ENCODE data around the gene KLF3.
A peak's percentile ranks its signal among the peaks of the same experiment; 100 is the strongest.
"Not testable (repeated sequence)": the region's sequence is repeated elsewhere in the genome, so short reads cannot be mapped to it uniquely, and the experiment has no call there.

The KLF3 gene

DNA sequence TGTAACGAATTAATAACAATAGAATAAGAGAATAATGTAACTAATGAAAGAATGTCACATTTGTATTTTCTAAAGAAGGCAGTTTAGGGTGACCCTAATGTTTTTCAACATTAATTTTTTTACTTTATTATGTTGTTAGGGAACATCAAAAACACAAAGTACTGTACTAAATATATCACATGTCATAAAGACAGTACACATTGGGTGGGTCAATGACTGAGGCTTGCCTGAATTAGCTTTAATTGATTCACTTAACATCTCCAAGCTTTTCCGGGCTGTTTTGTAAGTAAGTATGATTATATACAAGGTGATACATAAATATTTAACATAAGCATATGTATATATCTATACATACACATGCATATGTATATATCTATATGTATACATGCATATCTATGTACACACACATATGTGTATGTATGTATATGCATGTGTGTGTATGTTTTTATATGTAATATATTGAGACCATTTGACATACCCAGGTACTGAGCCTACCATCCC lies 43.4 kb upstream of the KLF3 start:
- no peak for DNase-seq (ENCODE audit: low read depth)
- TF ChIP-seq, protein P1, sequence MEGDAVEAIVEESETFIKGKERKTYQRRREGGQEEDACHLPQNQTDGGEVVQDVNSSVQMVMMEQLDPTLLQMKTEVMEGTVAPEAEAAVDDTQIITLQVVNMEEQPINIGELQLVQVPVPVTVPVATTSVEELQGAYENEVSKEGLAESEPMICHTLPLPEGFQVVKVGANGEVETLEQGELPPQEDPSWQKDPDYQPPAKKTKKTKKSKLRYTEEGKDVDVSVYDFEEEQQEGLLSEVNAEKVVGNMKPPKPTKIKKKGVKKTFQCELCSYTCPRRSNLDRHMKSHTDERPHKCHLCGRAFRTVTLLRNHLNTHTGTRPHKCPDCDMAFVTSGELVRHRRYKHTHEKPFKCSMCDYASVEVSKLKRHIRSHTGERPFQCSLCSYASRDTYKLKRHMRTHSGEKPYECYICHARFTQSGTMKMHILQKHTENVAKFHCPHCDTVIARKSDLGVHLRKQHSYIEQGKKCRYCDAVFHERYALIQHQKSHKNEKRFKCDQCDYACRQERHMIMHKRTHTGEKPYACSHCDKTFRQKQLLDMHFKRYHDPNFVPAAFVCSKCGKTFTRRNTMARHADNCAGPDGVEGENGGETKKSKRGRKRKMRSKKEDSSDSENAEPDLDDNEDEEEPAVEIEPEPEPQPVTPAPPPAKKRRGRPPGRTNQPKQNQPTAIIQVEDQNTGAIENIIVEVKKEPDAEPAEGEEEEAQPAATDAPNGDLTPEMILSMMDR (IDR thresholded peaks at IDR 0.05; ENCODE audit: low read length, missing control alignments), result no peak
- H3K4me3 ChIP-seq (replicated peaks; ENCODE audit: low read depth, low read length), result no peak overlapping the region

DNA sequence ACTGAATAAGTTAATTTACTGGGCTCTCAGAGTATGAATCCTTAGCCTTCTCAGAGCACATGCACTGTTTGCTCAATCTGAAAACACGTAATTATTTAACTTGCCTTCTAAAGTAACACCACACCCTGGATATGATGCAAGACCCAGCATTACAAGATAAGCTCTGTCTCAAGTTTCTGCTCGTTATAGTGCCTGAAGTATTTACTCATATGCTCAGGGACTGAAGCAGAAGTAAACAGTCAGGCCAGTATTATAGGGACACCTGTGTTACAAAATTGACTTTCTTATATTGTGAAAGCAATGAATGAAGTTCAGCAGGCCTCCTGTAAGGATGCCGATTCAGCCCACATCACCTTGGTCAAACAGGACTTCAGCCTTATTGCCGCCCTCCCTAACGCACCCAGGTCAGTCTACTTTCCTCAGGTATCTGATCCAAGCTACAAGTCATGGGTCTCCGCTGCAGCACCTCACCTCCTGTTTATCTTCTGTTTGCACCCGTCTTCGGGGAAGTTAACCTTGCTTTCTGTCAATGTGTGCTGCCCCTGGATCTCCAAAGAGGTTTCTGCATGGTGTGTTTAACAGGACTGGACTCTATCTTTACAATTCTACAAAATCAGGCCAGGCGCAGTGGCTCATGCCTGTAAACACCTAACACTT lies 42.8 kb upstream of the KLF3 start:
- TF ChIP-seq, protein P1 (IDR thresholded peaks at IDR 0.05; ENCODE audit: low read length, missing control alignments), result no peak
- peak; percentile 83 for DNase-seq (ENCODE audit: low read depth)
- no peak overlapping the region for H3K4me3 ChIP-seq (replicated peaks; ENCODE audit: low read depth, low read length)

DNA sequence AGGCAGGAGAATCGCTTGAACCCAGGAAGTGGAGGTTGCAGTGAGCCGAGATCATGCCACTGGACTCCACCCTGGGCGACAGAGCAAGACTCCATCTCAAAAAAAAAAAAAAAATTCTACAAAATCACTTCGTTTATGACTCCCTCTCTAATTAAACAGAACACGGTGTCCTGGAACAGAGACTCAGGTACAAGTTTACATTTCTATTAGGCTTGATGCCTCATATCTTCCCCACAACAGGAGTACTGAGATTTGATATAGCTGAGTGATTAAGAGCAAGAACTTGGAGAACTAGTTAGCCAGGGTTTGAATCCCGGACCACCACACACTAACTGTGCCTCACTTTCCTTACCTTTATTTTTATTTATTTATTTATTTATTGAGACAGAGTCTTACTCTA lies 42.2 kb upstream of the KLF3 start:
- no peak overlapping the region for H3K4me3 ChIP-seq (replicated peaks; ENCODE audit: low read depth, low read length)
- no peak for DNase-seq (ENCODE audit: low read depth)
- TF ChIP-seq, protein P1 (IDR thresholded peaks at IDR 0.05; ENCODE audit: low read length, missing control alignments), result no peak

DNA sequence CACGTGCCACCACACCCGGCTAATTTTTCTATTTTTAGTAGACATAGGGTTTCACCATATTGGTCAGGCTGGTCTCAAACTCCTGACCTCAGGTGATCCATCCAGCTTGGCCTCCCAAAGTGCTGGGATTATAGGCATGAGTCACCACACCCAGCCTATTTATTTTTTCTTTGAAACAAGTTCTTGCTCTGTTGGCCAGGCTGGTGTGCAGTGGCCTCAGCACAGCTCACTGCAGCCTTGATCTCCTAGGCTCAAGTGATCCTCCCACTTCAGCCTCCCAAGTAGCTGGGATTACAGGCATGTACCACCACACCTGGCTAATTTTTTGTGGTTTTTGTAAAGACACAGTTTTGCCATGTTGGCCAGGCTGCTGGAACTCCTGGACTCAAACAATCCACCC lies 41.7 kb upstream of the KLF3 start:
- DNase-seq (ENCODE audit: low read depth); H3K4me3 ChIP-seq (replicated peaks; ENCODE audit: low read depth, low read length): not testable (repeated sequence)

DNA sequence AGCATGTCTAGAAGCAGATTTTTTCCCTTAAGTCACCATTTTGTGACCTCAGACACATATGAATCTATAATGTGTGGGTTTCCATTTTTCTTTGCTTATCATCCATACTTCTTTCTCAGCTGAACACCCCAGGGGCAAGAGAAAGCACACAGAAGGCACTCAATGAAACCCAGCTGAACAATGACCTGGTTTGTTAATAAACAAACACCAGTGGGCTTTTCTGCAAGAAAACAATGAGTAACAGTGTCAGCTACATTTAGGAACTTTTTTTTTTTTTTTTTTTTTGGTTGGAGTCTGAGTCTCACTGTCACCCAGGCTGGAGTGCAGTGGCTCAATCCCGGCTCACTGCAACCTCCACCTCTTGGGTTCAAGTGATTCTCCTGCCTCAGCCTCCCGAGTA lies 40.7 kb upstream of the KLF3 start:
- H3K4me3 ChIP-seq (replicated peaks; ENCODE audit: low read depth, low read length), result no peak overlapping the region
- TF ChIP-seq, protein P1 (IDR thresholded peaks at IDR 0.05; ENCODE audit: low read length, missing control alignments), result no peak
- DNase-seq (ENCODE audit: low read depth), result no peak

DNA sequence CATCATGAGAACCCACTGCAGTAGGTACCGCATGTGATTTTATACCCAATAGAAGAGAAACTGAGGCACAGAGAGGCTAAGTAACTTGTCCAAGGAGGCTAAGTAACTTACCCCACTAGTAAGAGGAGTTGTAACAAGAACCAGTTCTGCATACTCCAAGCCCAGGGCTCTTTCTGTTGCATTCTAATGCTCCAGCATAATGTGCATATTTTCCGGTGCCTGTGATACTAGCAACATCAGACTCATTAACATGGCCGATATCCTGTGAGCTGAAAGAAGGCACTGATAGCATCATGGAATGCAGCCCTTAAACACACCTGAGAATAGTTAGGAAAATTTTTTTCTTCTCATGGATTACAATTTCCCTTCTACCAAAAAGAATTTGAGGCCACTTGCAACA lies 39.7 kb upstream of the KLF3 start:
- DNase-seq (ENCODE audit: low read depth), result no peak
- TF ChIP-seq, protein P1 (IDR thresholded peaks at IDR 0.05; ENCODE audit: low read length, missing control alignments), result no peak

DNA sequence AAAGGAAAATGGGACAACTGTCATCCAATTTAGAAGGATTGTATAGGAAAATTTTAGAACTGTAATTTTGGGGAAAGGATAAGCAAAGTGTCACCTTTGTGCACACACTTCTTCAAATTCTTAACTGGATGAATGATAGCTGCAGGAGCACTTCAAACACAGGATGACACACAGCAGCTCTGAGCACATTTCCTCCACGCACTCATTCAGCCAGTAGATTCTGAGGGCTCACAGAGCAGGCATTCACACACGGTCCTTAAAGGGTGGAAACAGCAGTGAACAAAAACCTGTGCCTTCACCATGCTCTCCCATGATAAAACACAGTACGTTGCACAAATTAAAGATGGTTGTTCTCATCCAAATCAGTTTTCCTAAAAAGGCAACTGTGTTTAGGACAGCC lies 38.5 kb upstream of the KLF3 start:
- H3K4me3 ChIP-seq (replicated peaks; ENCODE audit: low read depth, low read length), result no peak overlapping the region
- DNase-seq (ENCODE audit: low read depth), result no peak
- TF ChIP-seq, protein P1 (IDR thresholded peaks at IDR 0.05; ENCODE audit: low read length, missing control alignments), result no peak

More for the DNA sequence above, 39.7 kb upstream of the KLF3 start:
- no peak overlapping the region for H3K4me3 ChIP-seq (replicated peaks; ENCODE audit: low read depth, low read length)

DNA sequence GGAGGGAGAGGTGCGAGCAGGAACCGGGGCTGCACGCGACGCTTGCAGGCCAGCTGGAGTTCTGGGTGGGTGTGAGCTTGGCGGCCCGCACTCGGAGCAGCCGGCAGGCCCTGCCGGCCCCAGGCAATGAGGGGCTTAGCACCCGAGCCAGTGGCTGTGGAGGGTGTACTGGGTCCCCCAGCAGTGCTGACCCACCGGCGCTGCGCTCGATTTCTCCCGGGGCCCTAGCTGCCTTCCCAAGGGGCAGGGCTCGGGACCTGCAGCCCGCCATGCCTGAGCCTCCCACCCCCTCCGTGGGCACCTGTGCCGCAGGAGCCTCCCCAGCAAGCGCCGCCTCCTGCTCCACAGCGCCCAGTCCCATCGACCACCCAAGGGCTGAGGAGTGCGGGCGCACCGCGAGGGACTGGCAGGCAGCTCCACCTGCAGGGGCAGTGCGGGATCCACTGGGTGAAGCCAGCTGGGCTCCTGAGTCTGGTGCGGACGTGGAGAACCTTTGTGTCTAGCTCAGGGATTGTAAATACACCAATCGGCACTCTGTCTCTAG lies 37.0 kb upstream of the KLF3 start:
- H3K4me3 ChIP-seq (replicated peaks; ENCODE audit: low read depth, low read length); DNase-seq (ENCODE audit: low read depth): not testable (repeated sequence)

All from fibroblast of pulmonary artery (primary cell).